ENCODE data around the gene MSANTD4.
"Not testable (repeated sequence)": the region's sequence is repeated elsewhere in the genome, so short reads cannot be mapped to it uniquely, and the experiment has no call there.

MSANTD4 gene

GRCh38 chr11:106021967-106022794, at the start of gene MSANTD4:
Gene MSANTD4, minus strand, starts transcription at chr11:106022240. Its CDS starts 11,323 bp downstream, at chr11:106010917.
- DNase-seq = peak; percentile 95

GRCh38 chr11:106070606-106071005, 48.6 kb upstream of the MSANTD4 start:
- no peak for DNase-seq

DNA sequence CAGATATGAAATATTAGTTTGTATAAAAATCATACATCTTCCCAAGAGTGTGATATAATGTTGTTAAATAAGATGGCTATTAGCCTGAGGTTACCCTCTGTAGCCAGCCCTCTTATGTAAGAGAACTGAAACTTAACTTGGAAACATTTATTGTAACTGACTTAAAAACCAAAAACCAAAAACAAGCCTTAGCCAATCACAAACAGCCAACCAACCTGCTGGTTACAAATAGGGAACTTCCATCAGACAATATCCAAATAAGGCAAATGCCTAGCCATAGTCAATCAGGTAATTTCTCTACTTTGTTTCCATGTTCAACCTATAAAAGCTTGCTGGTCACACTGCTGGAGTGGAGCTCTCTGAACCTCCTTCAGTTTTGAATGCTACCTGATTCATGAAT, 41.0 kb upstream of the MSANTD4 start:
- DNase-seq = no peak

GRCh38 chr11:106061954-106062949, 40.2 kb upstream of the MSANTD4 start:
- DNase-seq = no peak

DNA sequence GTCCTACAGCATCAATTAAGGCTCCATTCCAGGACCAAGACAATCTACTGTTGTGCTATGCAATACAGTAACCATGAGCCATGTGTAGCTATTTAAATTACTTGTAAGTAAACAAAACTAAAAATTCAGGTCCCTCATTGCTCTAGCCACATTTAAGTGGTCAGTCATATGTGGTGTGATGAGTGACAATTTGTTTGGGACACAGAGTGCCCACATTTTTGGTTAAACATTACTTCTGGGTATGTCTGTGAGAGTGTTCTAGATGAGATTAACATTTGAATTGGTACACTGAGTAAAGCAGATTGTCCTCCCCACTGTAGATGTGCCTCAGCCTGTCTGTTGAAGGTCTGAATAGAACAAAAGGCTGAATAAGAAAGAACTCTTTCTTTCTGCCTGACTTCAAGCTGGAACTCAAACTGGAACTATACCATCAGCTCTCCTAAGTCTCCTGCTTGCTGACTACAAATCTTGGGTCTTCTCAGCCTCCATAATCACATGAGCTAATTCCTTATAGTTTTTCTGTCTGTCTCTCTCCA, 39.3 kb upstream of the MSANTD4 start:
- no peak for DNase-seq

GRCh38 chr11:106059617-106060016, 37.6 kb upstream of the MSANTD4 start:
- DNase-seq = no peak

- not testable (repeated sequence) for DNase-seq
Measured at GRCh38 chr11:106058377-106058776, 36.3 kb upstream of the MSANTD4 start.

DNA sequence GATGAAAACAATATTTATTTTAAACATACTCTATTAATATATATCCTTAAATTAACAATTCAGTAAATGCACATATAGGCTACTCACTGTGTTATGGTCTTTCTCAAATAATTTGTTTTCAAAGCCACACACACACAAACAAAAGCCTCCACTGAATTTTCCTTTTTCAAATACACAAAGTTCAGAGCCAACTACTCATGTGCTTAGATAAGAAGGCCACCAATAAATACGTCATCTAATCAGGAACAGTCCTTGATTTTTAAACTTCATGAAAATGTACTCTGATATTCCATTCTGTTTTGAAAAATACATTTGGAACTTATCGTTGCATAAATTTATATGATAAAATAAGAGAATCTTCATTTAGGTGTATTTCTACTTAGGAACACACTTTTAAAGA, 29.1 kb upstream of the MSANTD4 start:
- no peak for DNase-seq

DNA sequence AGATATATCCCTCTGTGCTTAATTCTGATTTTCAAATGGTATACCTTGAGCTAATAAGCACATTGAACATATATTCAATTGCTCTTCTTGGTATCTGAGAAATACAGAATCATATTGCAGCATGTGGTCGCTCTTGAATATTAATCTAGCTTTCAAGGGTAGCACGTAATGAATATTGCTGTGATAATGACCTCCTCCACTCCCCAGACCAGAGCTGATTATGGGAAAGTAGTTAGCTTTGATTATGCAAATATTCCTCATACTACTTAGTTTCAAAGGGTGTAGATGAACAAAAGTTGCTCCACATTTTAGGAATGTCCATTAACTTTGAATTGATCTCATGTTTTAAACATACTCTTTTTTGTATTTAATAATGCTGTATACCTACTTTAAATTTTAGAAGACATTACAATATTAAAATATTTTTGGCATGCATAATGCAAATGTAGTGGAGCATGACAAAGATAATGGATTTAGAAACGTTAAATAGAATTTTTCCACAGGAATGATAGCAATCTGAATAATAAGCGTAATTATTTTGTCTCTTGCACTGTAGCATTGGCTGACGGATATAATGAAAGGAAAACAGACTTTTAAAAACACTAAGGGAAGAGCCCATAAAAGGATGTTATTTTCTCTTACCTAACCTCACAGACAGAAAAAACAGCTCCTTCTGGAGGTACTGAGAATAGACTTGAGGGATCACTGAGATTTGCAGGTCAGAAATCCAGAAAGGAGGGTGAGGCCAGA, 27.9 kb upstream of the MSANTD4 start:
- DNase-seq = no peak

- no peak for DNase-seq
Measured at GRCh38 chr11:106047631-106048030, 25.6 kb upstream of the MSANTD4 start.

DNA sequence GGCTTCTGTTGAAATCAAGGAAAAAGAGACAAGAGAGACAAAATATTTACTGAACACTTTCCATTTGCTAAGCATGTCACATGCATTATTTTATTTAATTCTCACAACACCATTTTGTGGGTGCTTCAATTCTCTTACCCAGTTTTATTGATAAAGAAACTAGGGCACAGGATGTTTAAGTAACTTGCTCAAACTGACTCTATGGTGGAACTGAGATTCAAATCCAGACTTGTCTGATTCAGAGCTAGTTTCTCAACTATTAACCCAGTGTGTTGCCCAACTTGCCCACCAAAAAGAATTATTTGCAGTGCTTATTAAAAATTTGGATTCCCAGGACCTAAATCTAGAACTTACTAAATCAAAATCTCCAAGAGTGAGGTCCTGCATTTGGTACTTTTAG, 21.5 kb upstream of the MSANTD4 start:
- DNase-seq = no peak

DNA sequence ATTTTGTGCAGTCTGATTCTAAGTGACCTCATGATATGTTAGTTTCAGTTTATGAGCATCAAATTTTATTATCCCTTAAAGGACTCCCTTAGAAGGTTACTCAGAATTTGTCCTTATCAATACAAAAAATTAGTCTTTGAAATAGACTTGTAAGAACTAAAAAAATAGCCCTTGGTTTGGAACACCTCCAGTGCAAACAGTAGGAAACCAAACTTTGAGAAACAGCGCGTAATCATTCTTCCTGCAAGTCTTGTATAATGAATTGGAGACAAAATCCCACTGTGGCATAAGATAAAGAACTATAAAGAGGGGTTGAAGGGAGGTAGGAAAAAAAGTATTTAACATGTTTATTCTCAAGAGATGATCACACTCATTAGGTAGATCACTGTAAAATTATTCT, 10.8 kb upstream of the MSANTD4 start:
- DNase-seq = no peak

GRCh38 chr11:106031936-106032335, 9.9 kb upstream of the MSANTD4 start:
- no peak for DNase-seq

DNA sequence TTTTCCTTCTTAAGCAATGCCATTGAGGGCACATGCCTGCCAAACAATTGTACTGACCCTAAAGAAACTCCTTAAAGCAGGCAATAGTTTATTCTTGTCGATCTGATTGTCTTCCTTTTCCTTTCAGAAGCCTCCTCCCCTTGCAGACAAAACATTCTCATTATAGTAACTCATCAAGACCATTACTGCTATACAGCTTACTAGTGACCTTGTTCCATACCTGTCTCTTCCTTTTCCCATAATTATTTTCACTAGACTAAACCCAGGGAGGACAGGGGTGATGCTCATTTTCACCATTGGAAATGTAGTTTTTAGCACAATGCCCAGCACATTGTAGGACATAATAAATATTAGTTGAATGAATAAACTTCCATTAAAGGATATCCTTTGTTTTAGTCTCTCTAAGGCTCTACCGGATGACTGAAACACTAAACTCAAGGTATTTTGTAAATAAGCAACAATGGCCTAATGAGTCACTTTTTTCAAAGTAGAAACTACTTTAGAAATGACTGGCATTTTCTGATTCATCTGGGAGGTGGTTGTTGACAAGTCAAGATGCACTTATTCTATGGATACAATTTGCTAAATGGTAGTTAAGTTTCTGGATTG, 9.3 kb upstream of the MSANTD4 start:
- no peak for DNase-seq

DNA sequence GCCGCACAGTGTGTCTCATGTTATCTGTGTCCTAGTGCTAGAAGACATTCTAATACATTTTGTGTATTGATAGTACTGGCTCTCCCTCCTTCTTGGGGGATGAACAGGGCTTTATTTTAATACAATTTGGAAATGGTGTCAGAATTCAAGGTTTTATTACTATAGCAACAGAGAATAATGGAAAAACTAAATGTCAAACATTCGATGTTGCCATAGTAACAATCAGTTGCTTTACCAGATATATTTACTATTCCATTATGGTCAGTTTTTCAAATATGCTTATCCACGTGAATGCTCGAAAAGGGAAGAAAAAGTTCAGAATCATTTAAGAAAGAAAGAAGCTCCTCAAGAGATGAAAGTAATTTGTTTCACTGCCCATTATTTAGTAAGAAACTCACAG, 8.6 kb upstream of the MSANTD4 start:
- no peak for DNase-seq

DNA sequence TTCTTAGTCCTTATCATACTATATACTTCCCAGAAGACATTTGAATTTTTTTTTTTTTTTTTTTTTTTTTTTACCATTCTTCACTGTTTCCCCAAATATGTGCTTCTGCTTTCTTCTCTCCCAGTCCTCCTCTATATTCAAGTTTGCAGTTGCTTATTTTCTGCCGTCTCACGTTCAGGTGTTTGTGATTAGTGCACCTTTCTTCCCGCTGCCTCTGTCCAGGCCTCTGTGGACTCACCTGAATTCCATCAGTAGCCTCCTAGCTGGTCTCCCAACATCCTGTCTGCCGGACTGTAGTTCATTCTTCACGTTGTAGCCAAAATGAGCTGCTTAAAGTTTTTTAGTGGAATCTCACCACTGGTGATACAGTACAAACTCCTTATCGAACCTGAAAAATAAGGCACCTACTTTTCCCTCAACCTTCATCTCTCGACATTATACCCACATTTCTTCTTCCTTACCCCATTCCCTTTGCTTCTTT, 795 bp upstream of the MSANTD4 start:
- DNase-seq = no peak

- no peak for DNase-seq
Measured at GRCh38 chr11:106021181-106021966, 666 bp downstream of the MSANTD4 start.

GRCh38 chr11:106017093-106017492, 4.9 kb downstream of the MSANTD4 start:
- no peak for DNase-seq

DNA sequence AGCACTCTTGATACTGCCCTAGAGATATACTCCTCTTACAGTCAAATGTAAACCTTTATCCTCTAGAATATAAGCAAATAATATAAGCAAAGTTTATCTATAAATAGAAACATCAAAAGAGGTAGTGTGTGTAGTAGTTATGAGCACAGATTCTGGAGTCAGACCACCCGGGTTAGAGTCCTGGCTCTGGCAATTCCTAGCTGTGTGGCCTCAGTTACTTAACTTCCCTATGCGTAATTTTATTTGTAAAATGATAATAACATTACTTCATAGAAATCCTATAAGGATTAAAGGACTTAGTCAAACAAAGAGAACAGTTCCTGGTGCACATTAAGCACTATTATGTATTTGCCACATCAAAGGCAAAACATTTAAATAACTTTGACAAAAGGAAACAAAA, 7.0 kb downstream of the MSANTD4 start:
- DNase-seq = no peak

- DNase-seq = no peak
Measured at GRCh38 chr11:106014620-106015019, 7.4 kb downstream of the MSANTD4 start.

GRCh38 chr11:106014035-106014434, 8.0 kb downstream of the MSANTD4 start:
- no peak for DNase-seq

Measured in CD4-positive, alpha-beta T cell treated with Interleukin-17A for 4 hours (primary cell).